Colon (tissue), 2 donors: Measurements from ENCODE around the gene TRIM10.

ENCODE experiments used
- FAIRE-seq: peaks from 2 replicates; lab custom pipeline; 2012; peaks lifted over from hg19 to GRCh38; lab: Jason Lieb, UNC
- donor health status: control.
- donor health status: control.

Gene TRIM10, protein sequence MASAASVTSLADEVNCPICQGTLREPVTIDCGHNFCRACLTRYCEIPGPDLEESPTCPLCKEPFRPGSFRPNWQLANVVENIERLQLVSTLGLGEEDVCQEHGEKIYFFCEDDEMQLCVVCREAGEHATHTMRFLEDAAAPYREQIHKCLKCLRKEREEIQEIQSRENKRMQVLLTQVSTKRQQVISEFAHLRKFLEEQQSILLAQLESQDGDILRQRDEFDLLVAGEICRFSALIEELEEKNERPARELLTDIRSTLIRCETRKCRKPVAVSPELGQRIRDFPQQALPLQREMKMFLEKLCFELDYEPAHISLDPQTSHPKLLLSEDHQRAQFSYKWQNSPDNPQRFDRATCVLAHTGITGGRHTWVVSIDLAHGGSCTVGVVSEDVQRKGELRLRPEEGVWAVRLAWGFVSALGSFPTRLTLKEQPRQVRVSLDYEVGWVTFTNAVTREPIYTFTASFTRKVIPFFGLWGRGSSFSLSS

DNA sequence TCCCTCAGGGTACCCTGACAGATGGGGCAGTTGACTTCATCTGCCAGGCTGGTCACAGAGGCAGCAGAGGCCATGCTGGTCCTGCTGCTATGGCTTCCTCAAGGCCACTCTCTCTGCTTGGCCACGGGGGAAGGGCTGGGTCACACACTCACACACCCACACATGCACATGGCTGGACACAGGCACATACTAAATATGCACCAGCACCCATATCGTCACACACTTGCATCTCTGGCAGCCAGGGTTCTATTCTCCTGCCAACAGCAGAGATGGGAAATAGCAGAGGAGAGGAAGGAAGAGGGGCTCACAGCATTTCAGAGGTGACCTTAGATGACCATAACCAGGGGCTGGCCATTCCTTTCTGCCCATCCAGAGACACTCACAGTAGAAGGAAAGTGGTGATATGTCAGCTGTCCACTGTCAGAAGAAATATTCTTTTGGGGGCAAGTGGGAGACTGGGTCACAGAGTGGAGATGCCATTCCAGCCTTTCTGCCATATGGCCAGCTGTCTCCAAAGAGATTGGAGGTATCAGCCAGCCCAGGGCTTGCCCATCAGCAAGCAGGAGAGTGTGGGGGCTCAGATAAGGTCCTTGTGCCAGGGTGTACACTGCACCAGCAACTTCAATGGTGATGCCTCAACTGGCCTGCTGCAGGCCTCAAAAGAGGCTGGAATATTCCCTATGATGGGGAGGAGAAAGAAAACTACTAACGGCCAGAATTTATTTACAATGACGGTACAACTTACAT is at the start of gene TRIM10:
Gene TRIM10 (minus strand): TSS at position 427 of the 747 bp plus-strand sequence. CDS start 353 bp downstream, at position 74.
- FAIRE-seq, result no peak

DNA sequence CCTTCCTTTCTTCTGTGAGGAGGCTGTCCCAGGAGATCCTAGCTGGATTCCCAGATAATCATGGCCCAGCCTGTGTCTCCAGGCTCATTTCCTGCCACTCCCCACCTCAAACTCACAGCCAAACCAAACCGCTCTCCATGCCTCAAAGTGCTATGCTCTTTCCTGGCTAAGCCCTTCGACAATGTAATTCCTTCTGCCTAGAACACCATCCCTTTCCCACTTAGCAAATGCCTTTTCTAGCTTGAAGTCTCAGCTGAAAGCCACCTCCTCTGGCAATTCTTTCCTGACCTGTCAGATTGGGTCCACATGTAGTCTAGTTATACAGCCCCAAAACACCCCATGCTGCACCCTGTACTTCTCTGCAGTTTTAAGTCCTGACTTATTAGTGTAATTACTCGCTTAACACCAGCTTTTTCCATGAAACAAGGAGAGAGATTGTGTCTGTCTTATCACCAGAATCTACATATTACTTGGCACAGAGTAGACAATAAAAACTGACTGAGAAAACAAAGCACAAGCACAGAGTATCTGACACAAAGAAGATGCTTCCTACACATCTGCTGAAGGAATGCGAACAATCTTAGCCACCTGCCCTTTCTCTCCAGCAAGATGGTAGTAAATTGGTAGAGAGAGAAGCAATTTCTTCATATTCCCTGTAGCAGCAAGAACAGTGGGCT is 46.7 kb upstream of the TRIM10 start:
- FAIRE-seq, result no peak

DNA sequence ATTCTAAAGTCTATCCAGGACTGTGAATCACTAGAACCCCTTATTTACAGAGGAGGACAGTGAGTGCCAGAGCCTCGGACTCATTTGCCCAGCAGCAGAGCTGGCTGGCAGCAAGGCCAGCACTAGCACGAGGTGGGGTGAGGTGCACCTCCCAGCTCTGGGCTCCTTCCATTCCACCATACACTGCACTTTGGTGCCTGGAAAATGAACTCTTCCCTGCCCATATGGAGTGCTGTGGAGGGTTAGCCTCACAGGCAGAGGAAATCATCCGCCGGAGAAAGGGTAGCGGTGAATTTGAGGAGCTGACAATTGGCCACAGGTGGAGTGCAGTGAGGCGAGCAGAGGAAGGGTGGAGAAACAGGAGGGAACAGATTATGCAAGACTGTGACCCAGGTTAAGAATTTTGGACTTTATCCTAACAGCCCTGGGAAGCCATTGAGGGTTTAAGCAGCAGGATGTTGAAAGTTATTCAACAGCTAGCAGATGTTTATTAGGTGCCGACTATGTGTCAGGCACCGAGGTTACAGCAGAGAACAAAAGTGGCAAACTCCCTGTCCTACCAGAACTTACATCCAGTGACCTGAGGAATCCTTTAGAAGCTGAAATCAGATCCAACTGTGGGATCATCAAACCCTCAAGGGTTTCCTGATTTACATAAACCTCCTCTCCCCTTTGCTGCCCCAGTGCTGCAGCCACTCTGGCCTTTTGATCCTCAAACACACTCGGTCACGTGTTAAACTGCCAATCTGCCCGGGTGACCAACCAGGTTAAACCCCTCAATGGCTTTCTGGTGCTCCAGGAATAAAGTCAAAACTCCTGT is 46.0 kb upstream of the TRIM10 start:
- FAIRE-seq, result no peak

DNA sequence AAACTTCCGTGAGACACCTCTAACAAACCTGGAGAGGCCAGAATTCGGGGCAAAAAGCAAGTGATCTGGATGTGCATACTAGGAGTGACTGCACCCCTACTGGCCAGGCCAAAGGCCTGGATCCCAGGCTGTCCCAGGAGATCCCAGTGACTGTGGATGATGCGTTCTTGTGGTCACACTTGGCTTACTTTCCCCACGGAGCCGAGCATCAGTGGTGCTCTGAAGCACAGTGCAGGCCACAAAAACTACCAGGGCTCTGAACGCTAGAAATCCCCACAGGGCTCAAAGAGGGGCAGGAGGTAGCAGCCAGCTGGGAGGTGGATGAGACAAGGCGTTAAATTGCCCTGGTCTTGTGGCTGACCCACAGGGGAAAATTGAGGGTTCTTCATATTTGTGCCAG is 45.1 kb upstream of the TRIM10 start:
- FAIRE-seq, result no peak

DNA sequence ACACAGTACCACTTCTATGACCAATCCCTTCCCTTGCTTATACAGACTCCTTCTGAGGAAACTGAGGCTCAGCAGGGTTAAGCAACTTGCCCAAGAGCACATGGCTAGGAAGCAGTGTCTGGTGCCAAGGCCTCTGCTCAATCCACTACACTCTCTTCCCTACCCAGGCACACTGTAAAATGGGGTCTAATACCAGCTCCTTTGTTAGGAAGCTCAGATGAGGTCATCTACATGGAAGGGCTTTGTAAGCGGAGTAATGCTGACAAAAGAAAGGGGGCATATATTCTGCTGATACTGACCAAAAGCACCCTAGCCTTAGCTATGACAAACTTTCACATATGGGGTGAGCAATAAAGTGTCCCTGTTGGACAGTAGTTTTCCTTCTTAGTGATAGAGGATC is 43.1 kb upstream of the TRIM10 start:
- FAIRE-seq, result no peak

DNA sequence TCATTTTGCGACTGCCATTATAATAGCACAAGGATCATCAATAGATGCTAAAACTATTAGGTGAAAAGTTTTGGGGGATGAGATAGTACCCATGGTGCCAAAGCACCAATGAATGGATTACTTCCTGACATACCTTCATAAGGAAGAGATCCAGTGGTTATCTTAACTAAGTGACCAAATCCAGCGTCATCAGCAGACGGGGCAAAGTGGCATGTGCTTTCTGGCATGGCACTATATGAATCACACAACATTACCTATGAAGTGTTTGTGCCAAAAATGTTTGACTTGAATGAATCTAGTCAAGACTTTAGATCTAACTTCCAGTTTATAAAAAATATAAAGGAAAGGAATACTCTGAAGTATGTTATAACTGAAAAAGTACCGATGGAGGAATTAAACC is 41.4 kb upstream of the TRIM10 start:
- FAIRE-seq, result no peak

DNA sequence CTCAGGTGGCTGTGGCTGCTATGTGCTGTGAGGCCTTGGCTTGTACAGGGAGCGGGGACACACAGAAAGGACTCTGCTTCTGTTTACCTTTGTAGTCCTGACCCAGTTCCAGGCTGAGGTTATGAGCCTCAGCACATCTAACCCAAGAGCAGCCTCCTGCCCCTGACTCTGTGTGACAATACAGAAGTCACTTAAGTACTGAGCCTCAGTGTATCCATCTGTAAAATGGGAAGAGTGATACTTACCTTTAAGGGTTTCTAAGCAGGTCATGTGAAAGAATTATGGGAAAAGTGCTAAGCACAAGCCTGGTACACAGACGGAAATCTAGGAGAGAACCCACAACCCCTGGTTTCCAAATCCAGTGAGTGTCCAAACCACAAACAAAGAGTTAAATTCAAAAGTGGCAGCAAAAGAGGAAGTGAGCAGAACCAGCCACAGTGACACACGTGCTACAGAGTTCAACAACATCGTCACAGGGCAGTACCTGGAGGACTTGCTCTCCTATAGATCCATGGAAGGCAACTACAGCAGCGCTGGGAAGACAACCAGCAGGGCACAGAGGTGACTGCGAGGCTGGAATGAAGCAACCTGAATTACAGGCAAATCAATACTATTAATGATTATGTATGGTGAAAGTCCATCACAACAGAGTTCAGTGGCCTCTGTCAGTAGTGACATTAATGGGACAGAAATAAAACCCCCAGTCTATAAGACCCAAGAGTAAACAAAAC is 39.7 kb upstream of the TRIM10 start:
- FAIRE-seq, result no peak

DNA sequence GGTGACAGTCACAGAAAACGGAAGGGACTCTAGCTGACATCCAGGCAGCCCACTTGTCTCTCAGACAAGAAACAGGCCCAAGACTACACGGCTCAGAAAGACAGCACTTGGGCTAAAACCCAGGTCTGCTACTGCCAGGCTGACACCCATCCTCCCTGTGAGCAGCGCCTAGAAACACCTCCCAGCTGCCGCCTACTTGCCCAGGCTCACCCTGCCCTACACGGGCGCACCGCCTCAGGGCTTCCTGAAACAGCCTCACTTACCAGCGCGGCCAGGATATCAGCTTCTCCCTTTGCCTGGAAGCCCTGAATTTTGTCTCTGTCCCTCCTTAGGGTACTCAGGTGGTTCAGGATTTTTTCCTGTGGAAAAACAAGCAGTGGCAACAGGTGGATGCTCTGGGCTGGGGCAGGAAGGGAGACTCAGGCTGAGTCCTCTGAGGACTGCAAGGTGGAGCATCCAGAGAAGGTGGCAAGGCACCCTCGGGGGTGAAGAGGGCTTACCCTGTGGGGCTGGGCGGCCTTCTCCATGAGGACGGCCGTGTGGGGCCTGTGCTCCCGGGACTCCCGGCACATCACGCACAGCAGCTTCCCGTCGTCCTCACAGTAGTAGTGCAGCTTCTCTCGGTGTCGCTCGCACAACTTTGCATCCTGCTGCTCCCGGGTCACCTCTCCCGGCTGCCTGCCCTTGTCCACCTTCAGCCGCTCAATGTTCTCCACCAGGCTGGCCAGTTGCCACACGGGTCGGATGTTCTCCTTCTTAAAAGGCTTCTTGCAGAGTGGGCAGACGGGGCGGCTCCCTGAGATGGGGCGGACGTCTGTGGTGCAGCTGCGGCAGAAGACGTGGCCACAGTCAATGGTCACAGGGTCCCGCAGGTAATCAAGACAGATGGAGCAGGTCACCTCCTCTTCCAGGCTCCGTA is 37.4 kb upstream of the TRIM10 start:
- FAIRE-seq, result no peak

DNA sequence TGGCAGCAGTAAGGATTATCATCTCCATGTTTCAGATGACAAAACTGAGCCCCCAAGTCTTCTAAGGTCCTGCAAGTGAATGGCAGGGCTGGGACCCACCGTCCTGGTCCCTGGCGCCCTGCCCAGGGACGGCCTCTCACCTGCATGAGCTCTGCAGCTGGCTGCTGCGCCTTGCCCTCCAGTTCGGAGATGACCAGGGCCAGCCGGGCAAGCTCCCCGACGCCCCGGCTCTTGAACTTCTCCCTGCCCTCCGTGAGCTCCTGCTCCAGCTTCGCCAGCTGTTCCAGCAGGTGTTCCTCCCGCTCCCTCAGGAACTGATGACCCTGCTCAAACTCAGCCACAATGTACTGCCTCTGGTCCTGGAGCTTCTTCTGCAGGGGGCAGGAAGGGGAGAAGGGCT is 35.4 kb upstream of the TRIM10 start:
- no peak for FAIRE-seq

DNA sequence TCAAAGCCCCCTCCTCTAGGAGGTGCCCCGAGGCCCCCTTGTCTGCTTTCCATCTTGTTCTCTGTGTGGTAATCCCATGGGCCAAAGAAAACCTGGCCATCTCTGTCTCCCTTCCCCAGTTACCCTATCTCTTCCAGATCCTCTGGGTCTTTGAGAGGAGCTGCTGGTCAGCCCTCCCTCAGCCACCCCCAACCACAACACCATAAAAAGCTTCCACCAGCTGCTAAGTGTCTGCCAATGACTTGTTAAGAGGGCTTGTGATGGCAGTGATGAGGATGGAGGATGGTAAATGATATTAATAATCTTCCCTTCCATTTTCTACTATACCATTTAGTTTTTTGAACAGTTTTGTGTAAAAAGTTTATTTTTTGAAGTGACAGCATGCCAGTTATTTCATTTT is 34.9 kb upstream of the TRIM10 start:
- no peak for FAIRE-seq

DNA sequence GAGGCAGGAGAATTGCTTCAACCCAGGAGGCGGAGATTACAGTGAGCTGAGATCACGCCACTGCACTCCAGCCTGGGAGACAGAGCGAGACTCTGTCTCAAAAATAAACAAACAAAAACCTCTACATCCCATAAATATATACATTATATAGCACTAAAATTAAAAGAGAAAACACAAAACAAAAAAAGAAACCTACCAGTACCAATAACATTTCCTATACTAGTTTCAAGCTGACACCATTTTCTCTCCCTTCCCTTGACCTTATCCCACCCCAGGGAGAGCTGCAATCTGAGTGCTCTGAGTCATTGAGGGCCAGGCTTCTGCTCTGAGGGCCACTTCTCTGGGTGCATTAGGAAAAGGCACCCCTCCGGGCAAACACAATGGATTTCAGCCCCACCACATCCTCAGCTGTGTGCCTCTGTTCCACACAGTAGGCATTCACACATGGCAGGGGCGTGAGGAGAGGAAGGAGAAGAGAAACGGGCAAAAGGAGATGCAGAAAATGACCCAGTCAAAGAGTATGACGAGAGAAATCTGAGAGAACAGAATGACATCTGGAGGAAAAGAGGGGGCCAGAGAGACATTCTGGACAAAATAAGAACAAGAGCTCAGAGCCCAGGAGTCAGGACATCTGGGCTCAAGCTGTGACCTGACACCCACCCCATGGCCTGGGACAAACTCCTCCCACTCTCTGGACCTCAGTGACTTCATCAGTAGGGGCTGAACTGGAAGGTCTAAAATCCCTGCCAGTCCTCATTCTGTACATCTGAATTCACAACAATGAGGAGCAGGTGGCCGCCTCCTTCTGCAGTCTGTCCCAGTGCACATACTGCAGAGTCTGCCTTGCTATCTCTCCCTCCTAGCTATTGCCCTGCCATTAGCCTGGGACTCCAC is 34.0 kb upstream of the TRIM10 start:
- no peak for FAIRE-seq

DNA sequence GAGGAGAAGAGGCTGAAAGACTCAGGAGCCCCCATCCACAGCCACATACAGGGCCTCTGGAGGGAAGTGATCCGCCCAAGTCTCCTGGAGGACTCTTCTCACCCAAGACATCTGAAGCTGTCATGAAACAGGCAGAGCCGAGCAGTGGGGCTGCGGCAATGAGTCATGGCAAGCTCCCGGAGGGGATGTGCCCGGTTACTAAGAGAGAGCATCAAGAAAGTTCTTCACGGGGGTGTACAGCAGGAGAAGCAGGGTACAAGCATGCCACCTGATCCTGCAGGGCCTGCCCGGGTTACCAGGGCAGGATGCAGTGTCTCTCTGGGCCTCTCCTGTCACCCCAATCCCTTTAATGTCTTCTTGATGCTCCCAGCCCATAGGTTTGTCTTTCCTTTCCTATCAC is 31.1 kb upstream of the TRIM10 start:
- FAIRE-seq, result no peak

DNA sequence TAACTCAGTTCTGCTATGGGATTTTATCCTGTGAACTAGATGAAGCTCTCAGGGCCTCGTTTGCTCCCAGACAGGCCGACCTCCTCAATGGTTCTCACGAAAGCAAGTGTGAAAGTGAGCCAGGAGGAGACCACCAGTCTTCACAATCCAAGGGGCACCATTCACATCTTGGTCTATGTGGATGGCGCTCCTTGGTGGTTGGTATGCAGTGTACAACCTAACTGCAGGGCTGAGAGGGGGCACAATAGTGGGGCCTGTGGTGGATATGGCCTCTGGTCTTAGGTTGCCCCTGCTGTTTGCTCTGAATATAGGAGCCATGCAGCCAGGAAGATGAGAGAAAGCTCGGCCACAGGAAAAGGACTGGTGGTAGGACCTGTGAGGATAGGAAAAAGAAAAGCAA is 27.5 kb upstream of the TRIM10 start:
- no peak for FAIRE-seq

DNA sequence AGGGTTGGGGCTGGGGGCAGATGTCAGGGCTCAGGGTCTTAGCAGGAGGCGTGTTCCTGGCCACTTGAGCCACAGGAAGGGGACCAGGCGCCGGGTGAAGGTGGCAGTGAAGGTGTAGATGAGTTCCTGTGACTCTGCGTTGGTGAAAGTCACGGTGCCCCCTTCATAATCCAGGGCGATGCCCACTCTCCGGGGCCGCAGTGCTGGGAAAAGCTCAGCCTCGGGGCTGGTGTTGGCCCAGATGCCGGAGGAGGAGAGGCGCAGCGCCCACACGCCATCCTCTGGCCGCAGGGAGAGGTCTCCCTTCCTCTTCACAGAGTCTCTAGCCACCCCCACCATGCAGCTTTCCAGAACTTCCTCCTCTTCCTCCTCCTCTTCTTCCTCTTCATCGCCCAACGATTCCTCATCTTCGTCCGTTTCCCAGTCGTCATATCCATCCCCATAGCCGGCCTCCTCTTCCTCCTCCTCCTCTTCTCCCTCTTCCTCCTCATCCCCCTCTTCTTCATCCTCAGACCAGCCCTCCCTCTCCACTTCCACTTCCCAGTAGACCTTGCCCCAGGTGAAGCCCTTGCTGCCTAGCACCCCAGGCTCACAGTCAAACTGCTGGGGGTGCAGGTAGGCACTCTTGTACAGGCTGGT is 25.0 kb upstream of the TRIM10 start:
- FAIRE-seq, result no peak

DNA sequence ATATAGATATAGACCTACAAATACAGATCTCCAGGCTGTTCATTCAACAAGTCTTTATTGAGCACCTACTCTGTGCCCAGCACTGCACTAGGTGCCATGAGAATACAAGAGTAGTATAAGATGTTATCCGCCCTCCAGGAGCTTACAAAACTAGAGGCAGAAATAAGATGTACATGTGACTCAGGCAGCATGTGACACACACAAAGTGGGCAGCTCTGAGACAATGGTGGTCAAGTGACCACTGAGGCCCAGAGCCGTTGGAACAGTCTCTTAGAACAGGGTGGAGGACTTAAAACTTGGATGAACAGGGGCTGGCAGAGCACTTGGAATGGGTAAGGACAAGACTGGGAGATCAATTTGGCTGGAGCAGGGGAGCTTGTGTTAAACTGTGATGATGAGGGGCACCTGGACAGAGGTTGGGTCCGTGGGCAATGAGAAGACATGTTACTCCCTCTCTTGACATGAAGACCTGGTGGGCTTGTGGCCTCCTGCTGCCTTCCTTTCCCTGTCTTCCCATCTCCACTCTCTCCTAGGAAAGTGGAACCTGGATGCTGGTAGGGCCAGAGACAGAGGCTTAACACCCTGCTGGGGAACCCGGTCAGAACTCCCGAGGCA is 23.5 kb upstream of the TRIM10 start:
- no peak for FAIRE-seq

DNA sequence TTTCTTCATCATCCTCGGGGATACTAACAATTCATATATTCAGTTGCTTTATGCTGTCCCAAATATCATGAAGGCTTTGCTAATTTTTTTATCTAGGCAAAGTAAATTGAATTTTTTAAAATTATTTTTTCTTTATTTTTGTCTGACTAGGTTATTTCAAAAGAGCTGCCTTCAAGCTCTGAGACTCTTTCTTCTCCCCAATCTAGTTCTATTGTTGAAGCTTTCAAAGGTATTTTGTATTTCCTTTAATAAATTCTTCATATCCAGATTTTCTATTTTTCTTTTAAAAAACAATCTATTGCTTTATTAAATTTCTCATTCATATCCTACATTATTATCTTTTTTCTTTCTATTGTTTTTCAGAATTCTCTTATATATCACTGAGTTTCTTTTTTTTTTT is 19.1 kb upstream of the TRIM10 start:
- FAIRE-seq, result no peak

DNA sequence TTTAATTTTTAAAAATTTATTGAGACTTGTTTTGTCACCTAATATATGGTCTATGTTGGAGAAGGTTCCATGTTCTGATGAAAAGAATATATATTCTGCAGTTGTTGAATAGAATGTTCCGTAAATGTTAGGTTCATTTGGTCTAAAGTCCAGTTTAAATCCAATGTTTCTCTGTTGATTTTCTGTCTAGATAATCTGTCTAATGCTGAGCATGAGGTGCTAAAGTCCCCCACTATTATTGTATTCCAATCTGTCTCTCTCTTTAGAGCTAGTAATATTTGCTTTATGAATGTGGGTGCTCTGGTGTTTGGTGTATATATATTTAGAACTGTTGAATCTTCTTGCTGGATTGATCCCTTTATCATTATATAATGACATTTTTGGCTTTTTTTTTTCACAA is 17.8 kb upstream of the TRIM10 start:
- no peak for FAIRE-seq

DNA sequence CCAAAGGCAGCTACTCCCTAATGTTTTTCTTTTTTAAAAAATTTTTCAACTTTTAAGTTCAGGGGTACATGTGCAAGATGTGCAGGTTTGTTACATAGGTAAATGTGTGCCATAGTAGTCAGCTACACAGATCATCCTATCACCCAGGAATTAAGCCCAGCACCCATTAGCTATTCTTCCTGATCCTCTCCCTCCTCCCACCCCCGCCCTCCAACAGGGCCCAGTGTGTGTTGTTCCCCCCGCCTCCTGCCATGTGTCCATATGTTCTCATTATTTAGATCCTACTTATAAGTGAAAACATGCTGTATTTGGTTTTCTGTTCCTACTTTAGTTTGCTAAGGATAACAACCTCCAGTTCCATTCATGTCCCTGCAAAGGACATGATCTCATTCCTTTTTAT is 14.8 kb upstream of the TRIM10 start:
- FAIRE-seq, result no peak
